ENCODE measurements around the gene TEFM.

Gene TEFM

GRCh38 chr17:30950669-30951399, 44.8 kb upstream of the TEFM start:
- Histone ChIP-seq H4K20me1 (ENCODE audit: low read depth, low read length) (no peaks in the 10 kb centered on the region), H3F3A (ENCODE audit: insufficient read depth) (0 out of 2 replicates have a peak, but pooled peaks cover 9% of the 10 kb centered on the region), H3K27ac (ENCODE audit: low read depth, low read length) (no peak overlapping the region), H3K9me3 (ENCODE audit: insufficient read depth, low read length) (no peaks in the 10 kb centered on the region), H3K79me2 (ENCODE audit: insufficient read depth, low read length) (no peaks in the 10 kb centered on the region), H2AFZ (ENCODE audit: low read depth, low read length, severe bottlenecking) (no peak overlapping the region), H3K27me3 (ENCODE audit: low read length) (no peaks in the 10 kb centered on the region), H3K4me2 (ENCODE audit: low read depth, low read length, poor library complexity, severe bottlenecking) (no peak overlapping the region), H3K36me3 (ENCODE audit: low read length) (no peaks in the 10 kb centered on the region), H3K9ac (ENCODE audit: low read length) (no peak overlapping the region), H3K4me3 (ENCODE audit: insufficient read depth, low read length, poor library complexity, severe bottlenecking) (no peak overlapping the region), H3K9me2 (replicated peaks; ENCODE audit: insufficient read depth, low read length) (no peaks in the 10 kb centered on the region)
- TF ChIP-seq CTCF (IDR thresholded peaks at IDR 0.05; ENCODE audit: insufficient read depth, low read length, poor library complexity, severe bottlenecking): no peak
- TF ChIP-seq EZH2phosphoT487 (conservative IDR thresholded peaks at IDR 0.05; ENCODE audit: low read length): no peak

GRCh38 chr17:30950189-30950588, 44.2 kb upstream of the TEFM start:
- H3K27ac ChIP-seq (ENCODE audit: low read depth, low read length): no peak overlapping the region
- no peaks in the 10 kb centered on the region for H3K9me3 ChIP-seq (ENCODE audit: insufficient read depth, low read length)
- H4K20me1 ChIP-seq (ENCODE audit: low read depth, low read length): no peaks in the 10 kb centered on the region
- H3F3A ChIP-seq (ENCODE audit: insufficient read depth): 0 out of 2 replicates have a peak, but pooled peaks cover 9% of the 10 kb centered on the region
- H3K79me2 ChIP-seq (ENCODE audit: insufficient read depth, low read length): no peaks in the 10 kb centered on the region
- no peak overlapping the region for H3K4me3 ChIP-seq (ENCODE audit: insufficient read depth, low read length, poor library complexity, severe bottlenecking)
- H3K36me3 ChIP-seq (ENCODE audit: low read length): no peaks in the 10 kb centered on the region
- TF ChIP-seq CTCF (IDR thresholded peaks at IDR 0.05; ENCODE audit: insufficient read depth, low read length, poor library complexity, severe bottlenecking) (no peak), EZH2phosphoT487 (conservative IDR thresholded peaks at IDR 0.05; ENCODE audit: low read length) (no peak)
- no peaks in the 10 kb centered on the region for H3K27me3 ChIP-seq (ENCODE audit: low read length)
- no peaks in the 10 kb centered on the region for H3K9me2 ChIP-seq (replicated peaks; ENCODE audit: insufficient read depth, low read length)
- no peak overlapping the region for H2AFZ ChIP-seq (ENCODE audit: low read depth, low read length, severe bottlenecking)
- no peak overlapping the region for H3K9ac ChIP-seq (ENCODE audit: low read length)
- no peak overlapping the region for H3K4me2 ChIP-seq (ENCODE audit: low read depth, low read length, poor library complexity, severe bottlenecking)

GRCh38 chr17:30947796-30948195, 41.8 kb upstream of the TEFM start:
- Histone ChIP-seq H3K4me3 (ENCODE audit: insufficient read depth, low read length, poor library complexity, severe bottlenecking) (no peak overlapping the region), H4K20me1 (ENCODE audit: low read depth, low read length) (no peaks in the 10 kb centered on the region), H3K9me2 (replicated peaks; ENCODE audit: insufficient read depth, low read length) (no peaks in the 10 kb centered on the region), H3K27me3 (ENCODE audit: low read length) (no peaks in the 10 kb centered on the region), H3K9me3 (ENCODE audit: insufficient read depth, low read length) (no peaks in the 10 kb centered on the region), H3K9ac (ENCODE audit: low read length) (no peak overlapping the region), H3K4me2 (ENCODE audit: low read depth, low read length, poor library complexity, severe bottlenecking) (no peak overlapping the region), H3F3A (ENCODE audit: insufficient read depth) (no peaks in the 10 kb centered on the region), H2AFZ (ENCODE audit: low read depth, low read length, severe bottlenecking) (no peak overlapping the region), H3K27ac (ENCODE audit: low read depth, low read length) (no peak overlapping the region), H3K79me2 (ENCODE audit: insufficient read depth, low read length) (no peaks in the 10 kb centered on the region), H3K36me3 (ENCODE audit: low read length) (no peaks in the 10 kb centered on the region)
- no peak for TF ChIP-seq EZH2phosphoT487 (conservative IDR thresholded peaks at IDR 0.05; ENCODE audit: low read length)
- no peak for TF ChIP-seq CTCF (IDR thresholded peaks at IDR 0.05; ENCODE audit: insufficient read depth, low read length, poor library complexity, severe bottlenecking)

All from SU-DHL-6 (cell line).